Embryonic facial prominence (tissue), 1 donor: ENCODE results near the gene ELOA.
A peak's percentile ranks its signal among the peaks of the same experiment; 100 is the strongest.
"Not testable (repeated sequence)": the region's sequence is repeated elsewhere in the genome, so short reads cannot be mapped to it uniquely, and the experiment has no call there.

Source experiments
- DNase-seq: peaks from one replicate; pipeline ENCODE4 v3.0.0-alpha.2; 2016; ENCODE audit errors: extremely low spot score

ELOA gene

GRCh38 chr1:23783141-23783540 is 39.9 kb downstream of the ELOA start:
- DNase-seq = not testable (repeated sequence)

- DNase-seq = no peak
These were observed 41.6 kb downstream of the ELOA start for GRCh38 chr1:23784846-23785245.

GRCh38 chr1:23787701-23788100 is 44.4 kb downstream of the ELOA start:
- DNase-seq = no peak

GRCh38 chr1:23788695-23789094 is 45.4 kb downstream of the ELOA start:
- no peak for DNase-seq

- peak; percentile 70 for DNase-seq
These were observed 47.6 kb downstream of the ELOA start, which contains the start of gene LYPLA2 for GRCh38 chr1:23790696-23791515. LYPLA2 (plus strand) TSS chr1:23791145; CDS start chr1:23792683, 1,538 bp downstream.

GRCh38 chr1:23791516-23792047 is 48.3 kb downstream of the ELOA start:
- DNase-seq = no peak

GRCh38 chr1:23792151-23792945 is 49.1 kb downstream of the ELOA start:
- DNase-seq = no peak

GRCh38 chr1:23793018-23793781 is 49.9 kb downstream of the ELOA start:
- DNase-seq = no peak

GRCh38 chr1:23793861-23794731 is 50.8 kb downstream of the ELOA start:
- DNase-seq = no peak

GRCh38 chr1:23794732-23795182 is 51.5 kb downstream of the ELOA start:
- not testable (repeated sequence) for DNase-seq

GRCh38 chr1:23795676-23796465 is 52.6 kb downstream of the ELOA start:
- DNase-seq = no peak

- no peak for DNase-seq
These were observed 53.4 kb downstream of the ELOA start for GRCh38 chr1:23796466-23797271.

- DNase-seq = no peak
These were observed 54.5 kb downstream of the ELOA start for GRCh38 chr1:23797478-23798448.

GRCh38 chr1:23798662-23799142 is 55.4 kb downstream of the ELOA start:
- DNase-seq = no peak

- no peak for DNase-seq
These were observed 55.9 kb downstream of the ELOA start for GRCh38 chr1:23799255-23799569.

- no peak for DNase-seq
These were observed 56.5 kb downstream of the ELOA start for GRCh38 chr1:23799570-23800399.
